Loucy (cell line): ENCODE measurements around the gene PHC3.

Experiments
- H2AFZ ChIP-seq: fragments of 200-600 bp; sonication (generic); 2 replicates; pipeline ENCODE4 v1.6.0; 2016; ENCODE audit warnings: antibody characterized with exemption, mild to moderate bottlenecking, low read length, moderate library complexity
- H3F3A ChIP-seq: fragments of 200-600 bp; 2 replicates; pipeline ENCODE4 v1.6.0; 2016; ENCODE audit warnings: antibody characterized with exemption, low read depth, mild to moderate bottlenecking
- H3K27me3 ChIP-seq: fragments of 200-600 bp; sonication (generic); 2 replicates; pipeline ENCODE4 v1.6.1; 2014; ENCODE audit warnings: low read length, mild to moderate bottlenecking; ENCODE audit not compliant: insufficient read depth, poor library complexity, severe bottlenecking
- H3K36me3 ChIP-seq: fragments of 200-600 bp; sonication (generic); 2 replicates; pipeline ENCODE4 v1.6.1; 2016; ENCODE audit warnings: low read length; ENCODE audit not compliant: insufficient read depth
- H3K4me1 ChIP-seq: fragments of 200-600 bp; sonication (generic); 2 replicates; pipeline ENCODE4 v1.5.1; 2014; ENCODE audit warnings: low read length, mild to moderate bottlenecking; ENCODE audit not compliant: insufficient read depth, poor library complexity, severe bottlenecking
- H3K4me2 ChIP-seq: fragments of 200-600 bp; sonication (generic); 2 replicates; pipeline ENCODE4 v1.6.0; 2014; ENCODE audit warnings: antibody characterized with exemption, low read length, low read depth, mild to moderate bottlenecking; ENCODE audit not compliant: poor library complexity, severe bottlenecking
- H3K4me3 ChIP-seq: fragments of 200-600 bp; sonication (generic); 2 replicates; pipeline ENCODE4 v1.5.1; 2014; ENCODE audit warnings: low read length, mild to moderate bottlenecking, mixed read lengths; ENCODE audit not compliant: poor library complexity, severe bottlenecking
- H3K79me2 ChIP-seq: fragments of 200-600 bp; sonication (generic); 2 replicates; pipeline ENCODE4 v1.6.1; 2014; ENCODE audit warnings: low read length; ENCODE audit not compliant: insufficient read depth
- H3K9ac ChIP-seq: fragments of 200-600 bp; sonication (generic); 2 replicates; pipeline ENCODE4 v1.6.0; 2014; ENCODE audit warnings: mild to moderate bottlenecking, low read depth, low read length, moderate library complexity; ENCODE audit not compliant: poor library complexity, severe bottlenecking
- H3K9me2 ChIP-seq: fragments of 200-600 bp; sonication (generic); replicated peaks from 2 replicates; pipeline ENCODE4 v1.6.1; 2016; ENCODE audit warnings: low read depth, low read length, mixed read lengths
- H3K9me3 ChIP-seq: fragments of 200-600 bp; sonication (generic); 2 replicates; pipeline ENCODE4 v1.6.1; 2014; ENCODE audit warnings: mild to moderate bottlenecking, antibody characterized with exemption, low read length, low read depth; ENCODE audit not compliant: insufficient read depth
- H4K20me1 ChIP-seq: fragments of 200-600 bp; sonication (generic); 2 replicates; pipeline ENCODE4 v1.6.0; 2014; ENCODE audit warnings: antibody characterized with exemption, low read length, mild to moderate bottlenecking; ENCODE audit not compliant: insufficient read depth, poor library complexity, severe bottlenecking
- CTCF ChIP-seq: fragments of 200-600 bp; sonication (generic); conservative IDR thresholded peaks from 2 replicates; pipeline ENCODE4 v1.5.1; 2014; ENCODE audit warnings: mild to moderate bottlenecking, antibody characterized with exemption, low read length
- EZH2phosphoT487 ChIP-seq: fragments of 200-600 bp; IDR thresholded peaks from 2 replicates; pipeline ENCODE4 v1.6.1; 2018; ENCODE audit warnings: antibody characterized with exemption, mild to moderate bottlenecking, moderate library complexity, borderline replicate concordance

PHC3 gene

GRCh38 chr3:170085396-170085795 lies 96.1 kb downstream of the PHC3 start:
- Histone ChIP-seq H3K4me3 (no peak overlapping the region), H3F3A (no peaks in the 10 kb centered on the region), H3K9ac (no peak overlapping the region), H3K4me1 (no peaks in the 10 kb centered on the region), H4K20me1 (no peaks in the 10 kb centered on the region), H3K9me2 (no peaks in the 10 kb centered on the region), H2AFZ (no peak overlapping the region), H3K9me3 (no peaks in the 10 kb centered on the region), H3K79me2 (no peaks in the 10 kb centered on the region), H3K36me3 (peaks cover 30% of the 10 kb centered on the region; the same call in 1 of the 2 replicates), H3K27me3 (no peaks in the 10 kb centered on the region), H3K4me2 (no peak overlapping the region)
- no peak for TF ChIP-seq EZH2phosphoT487
- no peak for TF ChIP-seq CTCF

- Histone ChIP-seq H3K9me2 (no peaks in the 10 kb centered on the region), H4K20me1 (no peaks in the 10 kb centered on the region), H2AFZ (no peak overlapping the region), H3K9ac (no peak overlapping the region), H3F3A (no peaks in the 10 kb centered on the region), H3K4me1 (no peaks in the 10 kb centered on the region), H3K4me3 (no peak overlapping the region), H3K9me3 (no peaks in the 10 kb centered on the region), H3K36me3 (peaks cover 14% of the 10 kb centered on the region; the same call in 1 of the 2 replicates), H3K27me3 (no peaks in the 10 kb centered on the region), H3K4me2 (no peak overlapping the region), H3K79me2 (no peaks in the 10 kb centered on the region)
- no peak for TF ChIP-seq EZH2phosphoT487
These were observed 98.2 kb downstream of the PHC3 start for GRCh38 chr3:170083343-170083742.

- H3K4me3 ChIP-seq, result no peak overlapping the region
- no peak overlapping the region for H3K9ac ChIP-seq
- peaks cover 6% of the 10 kb centered on the region for H3K4me1 ChIP-seq
These were observed 100.3 kb downstream of the PHC3 start for GRCh38 chr3:170081079-170081741.

More at GRCh38 chr3:170081079-170081741, 100.3 kb downstream of the PHC3 start:
- H3K9me3 ChIP-seq, result no peaks in the 10 kb centered on the region
- H4K20me1 ChIP-seq, result no peaks in the 10 kb centered on the region
- H3K9me2 ChIP-seq, result no peaks in the 10 kb centered on the region
- no peak overlapping the region for H2AFZ ChIP-seq
- H3K36me3 ChIP-seq, result peaks cover 7% of the 10 kb centered on the region; the same call in 1 of the 2 replicates
- no peaks in the 10 kb centered on the region for H3K27me3 ChIP-seq
- H3F3A ChIP-seq, result no peaks in the 10 kb centered on the region
- H3K4me2 ChIP-seq, result no peak overlapping the region
- H3K79me2 ChIP-seq, result no peaks in the 10 kb centered on the region
- TF ChIP-seq EZH2phosphoT487, result no peak
- TF ChIP-seq CTCF, result no peak
